ENCODE results near the gene TUT1. TPM values are rescaled to one million over a fixed set of nuclear protein-coding genes. Genes with fewer than 3 reads are reported as not detected.

Gene TUT1, protein sequence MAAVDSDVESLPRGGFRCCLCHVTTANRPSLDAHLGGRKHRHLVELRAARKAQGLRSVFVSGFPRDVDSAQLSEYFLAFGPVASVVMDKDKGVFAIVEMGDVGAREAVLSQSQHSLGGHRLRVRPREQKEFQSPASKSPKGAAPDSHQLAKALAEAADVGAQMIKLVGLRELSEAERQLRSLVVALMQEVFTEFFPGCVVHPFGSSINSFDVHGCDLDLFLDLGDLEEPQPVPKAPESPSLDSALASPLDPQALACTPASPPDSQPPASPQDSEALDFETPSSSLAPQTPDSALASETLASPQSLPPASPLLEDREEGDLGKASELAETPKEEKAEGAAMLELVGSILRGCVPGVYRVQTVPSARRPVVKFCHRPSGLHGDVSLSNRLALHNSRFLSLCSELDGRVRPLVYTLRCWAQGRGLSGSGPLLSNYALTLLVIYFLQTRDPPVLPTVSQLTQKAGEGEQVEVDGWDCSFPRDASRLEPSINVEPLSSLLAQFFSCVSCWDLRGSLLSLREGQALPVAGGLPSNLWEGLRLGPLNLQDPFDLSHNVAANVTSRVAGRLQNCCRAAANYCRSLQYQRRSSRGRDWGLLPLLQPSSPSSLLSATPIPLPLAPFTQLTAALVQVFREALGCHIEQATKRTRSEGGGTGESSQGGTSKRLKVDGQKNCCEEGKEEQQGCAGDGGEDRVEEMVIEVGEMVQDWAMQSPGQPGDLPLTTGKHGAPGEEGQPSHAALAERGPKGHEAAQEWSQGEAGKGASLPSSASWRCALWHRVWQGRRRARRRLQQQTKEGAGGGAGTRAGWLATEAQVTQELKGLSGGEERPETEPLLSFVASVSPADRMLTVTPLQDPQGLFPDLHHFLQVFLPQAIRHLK
- 39.3 and 40.5 TPM in 2 replicates for total RNA-seq (2021)
- percentile 59 among the genes with signal in this experiment for Bru-seq, nascent RNA
- BruChase-seq, experiment 1, labeled RNA remaining after a 2-hour chase, result percentile 82 among the genes with signal in this experiment
- BruChase-seq, experiment 2, labeled RNA remaining after a 6-hour chase, result percentile 73 among the genes with signal in this experiment
- long read RNA-seq, transcript TUT1-202 (9 exons, 2,826 nt), result major isoform, 80 of 104 reads
- long read RNA-seq, partial matches to known transcripts, result 8 of 104 reads
- long read RNA-seq, other reads (novel, unspliced or antisense), result 16 of 104 reads

DNA sequence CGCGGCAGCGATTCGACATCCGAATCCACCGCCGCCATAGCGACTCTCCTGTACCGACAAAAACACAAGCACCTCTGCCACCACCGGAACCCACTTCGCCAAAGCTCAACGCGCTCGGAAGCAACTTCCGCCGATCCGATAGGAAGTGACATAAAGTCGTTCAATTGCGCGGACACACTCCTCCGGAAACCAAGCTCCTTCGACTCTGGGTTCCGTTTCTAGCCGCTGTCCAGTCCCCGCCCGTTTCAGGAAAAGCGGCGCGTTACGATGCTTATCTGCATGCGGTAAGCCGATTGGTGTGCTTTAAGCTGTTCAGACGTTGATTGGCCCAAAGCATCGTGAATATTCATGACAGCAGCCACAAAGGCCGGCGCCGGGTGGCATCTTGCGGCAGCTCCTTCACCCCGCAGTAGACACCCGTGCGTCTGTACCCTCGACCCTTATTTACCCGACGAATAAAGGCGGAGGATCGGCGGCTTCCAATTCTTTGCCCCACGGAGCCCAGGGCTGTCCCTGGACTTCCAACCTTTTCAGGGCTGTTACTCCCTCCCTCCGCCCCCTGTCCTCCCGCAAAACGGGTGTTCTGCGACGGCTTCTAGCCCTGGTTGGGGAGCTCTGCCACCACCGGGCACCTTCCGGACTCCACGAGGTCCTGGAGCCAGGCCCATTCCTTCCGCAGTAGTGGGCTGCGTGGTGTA, at the start of gene TUT1:
Gene TUT1, minus strand, starts transcription at position 76 of the 698 bp plus-strand sequence. Its CDS starts 38 bp downstream, at position 38.
- CTCF ChIA-PET, result interaction anchor here (0.5 to 1.8 kb wide), 15 partner anchors 18 to 1343 kb away, joined by 3 to 9 read pairs (median 6); partner anchors contain the start of genes B3GAT3, EEF1G, LBHD1 and SLC3A2
- H3K27ac ChIP-seq, result peak within 1 kb of the TSS; percentile 61
- intact Hi-C loops (cut with micrococcal nuclease; ENCODE audit: unreplicated experiment), result loop anchor here (1.0 to 5.0 kb wide), 8 partner anchors 10 to 271 kb away; partner anchors contain the start of genes C11orf98, CSKMT, EML3 and HNRNPUL2
- no TSS peak for BruUV-seq (replicated peaks)
- peaks cover 11% of the 10 kb centered on the region; the same call in 1 of the 2 replicates for H3K36me3 ChIP-seq (ENCODE audit: low read depth)
- H3K9me3 ChIP-seq (ENCODE audit: insufficient read depth, low read depth), result no peaks in the 10 kb centered on the region
- peaks cover 35% of the 10 kb centered on the region for H3K79me2 ChIP-seq (ENCODE audit: low read depth)
- POLR2A ChIA-PET (ENCODE audit: unreplicated experiment), result interaction anchor here (0.5 to 2.1 kb wide), 31 partner anchors 9 to 1654 kb away, joined by 3 to 55 read pairs (median 6); partner anchors contain the start of genes AHNAK, B3GAT3, C11orf98 and CSKMT
- peak within 1 kb of the TSS; percentile 83 for H2AFZ ChIP-seq
- TF ChIP-seq, protein P1, sequence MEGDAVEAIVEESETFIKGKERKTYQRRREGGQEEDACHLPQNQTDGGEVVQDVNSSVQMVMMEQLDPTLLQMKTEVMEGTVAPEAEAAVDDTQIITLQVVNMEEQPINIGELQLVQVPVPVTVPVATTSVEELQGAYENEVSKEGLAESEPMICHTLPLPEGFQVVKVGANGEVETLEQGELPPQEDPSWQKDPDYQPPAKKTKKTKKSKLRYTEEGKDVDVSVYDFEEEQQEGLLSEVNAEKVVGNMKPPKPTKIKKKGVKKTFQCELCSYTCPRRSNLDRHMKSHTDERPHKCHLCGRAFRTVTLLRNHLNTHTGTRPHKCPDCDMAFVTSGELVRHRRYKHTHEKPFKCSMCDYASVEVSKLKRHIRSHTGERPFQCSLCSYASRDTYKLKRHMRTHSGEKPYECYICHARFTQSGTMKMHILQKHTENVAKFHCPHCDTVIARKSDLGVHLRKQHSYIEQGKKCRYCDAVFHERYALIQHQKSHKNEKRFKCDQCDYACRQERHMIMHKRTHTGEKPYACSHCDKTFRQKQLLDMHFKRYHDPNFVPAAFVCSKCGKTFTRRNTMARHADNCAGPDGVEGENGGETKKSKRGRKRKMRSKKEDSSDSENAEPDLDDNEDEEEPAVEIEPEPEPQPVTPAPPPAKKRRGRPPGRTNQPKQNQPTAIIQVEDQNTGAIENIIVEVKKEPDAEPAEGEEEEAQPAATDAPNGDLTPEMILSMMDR (conservative IDR thresholded peaks at IDR 0.05), result no peak
- TF ChIP-seq EZH2 (IDR thresholded peaks at IDR 0.05; ENCODE audit: low read depth), result no peak
- peaks cover 53% of the 10 kb centered on the region for H3F3A ChIP-seq (ENCODE audit: insufficient read depth, low read depth)
- H3K4me2 ChIP-seq, result peak within 1 kb of the TSS; percentile 92
- no peaks in the 10 kb centered on the region for H4K20me1 ChIP-seq (ENCODE audit: insufficient read depth)
- peak; percentile 98 to 100 for DNase-seq
- H3K27me3 ChIP-seq (ENCODE audit: insufficient read depth, low read depth), result no peaks in the 10 kb centered on the region
- peak within 1 kb of the TSS; percentile 84 for H3K4me3 ChIP-seq
- H3K9me2 ChIP-seq (ENCODE audit: insufficient read depth), result no peaks in the 10 kb centered on the region
- peaks cover 29% of the 10 kb centered on the region for H3K4me1 ChIP-seq (replicated peaks; ENCODE audit: insufficient read depth)

DNA sequence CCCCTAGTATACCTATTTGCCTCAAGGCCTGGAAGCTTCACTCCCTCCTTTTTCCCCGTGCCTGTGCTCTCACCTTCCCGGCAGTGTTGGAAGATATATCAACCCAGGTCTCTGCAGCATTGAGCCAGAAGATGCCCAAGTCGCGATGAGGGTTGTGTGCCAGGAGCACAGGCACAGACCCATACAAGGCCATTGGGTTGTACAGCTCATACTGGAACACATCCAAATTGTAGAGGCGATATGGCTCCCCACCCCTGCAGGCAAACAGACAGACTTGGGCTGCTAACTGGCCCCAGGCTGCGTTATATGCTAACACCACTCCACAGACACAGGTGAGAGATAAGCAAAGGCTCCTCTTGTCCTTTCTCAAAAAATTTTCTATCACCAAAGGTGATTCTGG, 41.2 kb upstream of the TUT1 start:
- no TSS peak for BruUV-seq (replicated peaks)
- TF ChIP-seq EZH2 (IDR thresholded peaks at IDR 0.05; ENCODE audit: low read depth), result no peak
- TF ChIP-seq, protein P1 (conservative IDR thresholded peaks at IDR 0.05), result no peak
- no peaks in the 10 kb centered on the region for H3K9me3 ChIP-seq (ENCODE audit: insufficient read depth, low read depth)
- no peak overlapping the region for H2AFZ ChIP-seq
- POLR2A ChIA-PET (ENCODE audit: unreplicated experiment), result no interaction called here
- no peaks in the 10 kb centered on the region for H3K9me2 ChIP-seq (ENCODE audit: insufficient read depth)
- H3K36me3 ChIP-seq (ENCODE audit: low read depth), result peaks cover 62% of the 10 kb centered on the region
- no peaks in the 10 kb centered on the region for H3K4me1 ChIP-seq (replicated peaks; ENCODE audit: insufficient read depth)
- DNase-seq, result no peak
- no peaks in the 10 kb centered on the region for H3K79me2 ChIP-seq (ENCODE audit: low read depth)
- H4K20me1 ChIP-seq (ENCODE audit: insufficient read depth), result peaks cover 4% of the 10 kb centered on the region
- CTCF ChIA-PET, result no interaction called here
- H3K27ac ChIP-seq, result no peak overlapping the region
- H3K27me3 ChIP-seq (ENCODE audit: insufficient read depth, low read depth), result no peaks in the 10 kb centered on the region
- peaks cover 16% of the 10 kb centered on the region; the same call in 1 of the 2 replicates for H3F3A ChIP-seq (ENCODE audit: insufficient read depth, low read depth)
- intact Hi-C loops (cut with micrococcal nuclease; ENCODE audit: unreplicated experiment), result no loop called here
- no peak overlapping the region for H3K4me2 ChIP-seq
- H3K4me3 ChIP-seq, result no peak overlapping the region
